ENCODE data around the gene PDZD4.

The PDZD4 gene

GRCh38 chrX:153864561-153865320 is 34.4 kb upstream of the PDZD4 start:
- TF ChIP-seq SIN3A (IDR thresholded peaks at IDR 0.05; ENCODE audit: borderline replicate concordance, insufficient read depth, low read length) (no peak), TAF1 (IDR thresholded peaks at IDR 0.05; ENCODE audit: borderline replicate concordance, insufficient read depth, low read length) (no peak), REST (IDR thresholded peaks at IDR 0.05; ENCODE audit: insufficient read depth in 1 of 2, low read depth in 2 of 2, low read length in 2 of 2) (no peak), POLR2AphosphoS5 (IDR thresholded peaks at IDR 0.05; ENCODE audit: low read depth, low read length) (no peak), FOXP2 (optimal IDR thresholded peaks at IDR 0.05; ENCODE audit: borderline replicate concordance, extremely low read depth, extremely low read length, insufficient read depth) (no peak)

GRCh38 chrX:153864101-153864500 is 33.8 kb upstream of the PDZD4 start:
- TF ChIP-seq REST (IDR thresholded peaks at IDR 0.05; ENCODE audit: insufficient read depth in 1 of 2, low read depth in 2 of 2, low read length in 2 of 2), result no peak
- no peak for TF ChIP-seq POLR2AphosphoS5 (IDR thresholded peaks at IDR 0.05; ENCODE audit: low read depth, low read length)
- no peak for TF ChIP-seq SIN3A (IDR thresholded peaks at IDR 0.05; ENCODE audit: borderline replicate concordance, insufficient read depth, low read length)
- no peak for TF ChIP-seq TAF1 (IDR thresholded peaks at IDR 0.05; ENCODE audit: borderline replicate concordance, insufficient read depth, low read length)
- TF ChIP-seq FOXP2 (optimal IDR thresholded peaks at IDR 0.05; ENCODE audit: borderline replicate concordance, extremely low read depth, extremely low read length, insufficient read depth), result no peak

GRCh38 chrX:153863251-153863991 is 33.1 kb upstream of the PDZD4 start:
- no peak for TF ChIP-seq FOXP2 (optimal IDR thresholded peaks at IDR 0.05; ENCODE audit: borderline replicate concordance, extremely low read depth, extremely low read length, insufficient read depth)
- no peak for TF ChIP-seq TAF1 (IDR thresholded peaks at IDR 0.05; ENCODE audit: borderline replicate concordance, insufficient read depth, low read length)

- TF ChIP-seq POLR2AphosphoS5 (IDR thresholded peaks at IDR 0.05; ENCODE audit: low read depth, low read length), result no peak
- no peak for TF ChIP-seq FOXP2 (optimal IDR thresholded peaks at IDR 0.05; ENCODE audit: borderline replicate concordance, extremely low read depth, extremely low read length, insufficient read depth)
- no peak for TF ChIP-seq SIN3A (IDR thresholded peaks at IDR 0.05; ENCODE audit: borderline replicate concordance, insufficient read depth, low read length)
- no peak for TF ChIP-seq REST (IDR thresholded peaks at IDR 0.05; ENCODE audit: insufficient read depth in 1 of 2, low read depth in 2 of 2, low read length in 2 of 2)
- no peak for TF ChIP-seq TAF1 (IDR thresholded peaks at IDR 0.05; ENCODE audit: borderline replicate concordance, insufficient read depth, low read length)
Observed at GRCh38 chrX:153862369-153863250, 32.3 kb upstream of the PDZD4 start.

GRCh38 chrX:153861733-153862310 is 31.5 kb upstream of the PDZD4 start:
- TF ChIP-seq REST (IDR thresholded peaks at IDR 0.05; ENCODE audit: insufficient read depth in 1 of 2, low read depth in 2 of 2, low read length in 2 of 2), result no peak
- no peak for TF ChIP-seq POLR2AphosphoS5 (IDR thresholded peaks at IDR 0.05; ENCODE audit: low read depth, low read length)
- no peak for TF ChIP-seq TAF1 (IDR thresholded peaks at IDR 0.05; ENCODE audit: borderline replicate concordance, insufficient read depth, low read length)
- TF ChIP-seq SIN3A (IDR thresholded peaks at IDR 0.05; ENCODE audit: borderline replicate concordance, insufficient read depth, low read length), result no peak
- TF ChIP-seq FOXP2 (optimal IDR thresholded peaks at IDR 0.05; ENCODE audit: borderline replicate concordance, extremely low read depth, extremely low read length, insufficient read depth), result no peak
